ENCODE results near the gene SUFU. TPM values are rescaled to one million over a fixed set of nuclear protein-coding genes. Genes with fewer than 3 reads are reported as not detected.

The SUFU gene
- total RNA-seq, 2 experiments from 2014 or later: 8.5 to 8.8 TPM

DNA sequence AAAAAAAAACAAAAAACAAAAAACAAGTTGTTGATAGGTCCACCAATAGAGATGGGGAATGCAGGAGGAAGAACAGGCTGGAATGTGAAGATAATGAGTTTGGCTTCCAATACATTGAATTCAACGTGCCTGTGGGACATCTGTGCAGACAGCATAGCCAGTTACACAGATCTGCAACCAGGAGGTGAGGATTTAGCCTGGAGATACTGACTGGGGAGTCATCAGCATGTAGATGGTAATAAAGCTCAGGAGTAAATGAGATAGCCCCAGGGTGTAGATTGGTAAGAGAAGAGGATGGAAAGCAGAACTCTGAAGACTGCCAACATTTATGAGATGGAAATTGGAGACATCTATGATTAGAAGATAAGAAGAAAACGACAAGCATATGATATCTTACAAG lies 135.8 kb downstream of the SUFU start:
- H3K4me1 Mint-ChIP-seq (ENCODE audit: low read depth): peaks cover 25% of the 10 kb centered on the region
- intact Hi-C loops (cut with micrococcal nuclease): no loop called here
- POLR2A ChIA-PET: interaction anchor here (1.2 to 1.6 kb wide), 2 partner anchors 10 to 21 kb away, joined by 5 read pairs; no protein-coding TSS in a partner anchor
- ATAC-seq (no peak), DNase-seq (no peak)
- H3K4me3 Mint-ChIP-seq: no peak overlapping the region
- H3K9me3 Mint-ChIP-seq: no peaks in the 10 kb centered on the region
- no peak overlapping the region for H3K27ac Mint-ChIP-seq
- no peaks in the 10 kb centered on the region for H3K36me3 Mint-ChIP-seq (ENCODE audit: low read depth)
- H3K27me3 Mint-ChIP-seq: no peaks in the 10 kb centered on the region
- CTCF ChIA-PET: no interaction called here
- TF ChIP-seq, protein P1, sequence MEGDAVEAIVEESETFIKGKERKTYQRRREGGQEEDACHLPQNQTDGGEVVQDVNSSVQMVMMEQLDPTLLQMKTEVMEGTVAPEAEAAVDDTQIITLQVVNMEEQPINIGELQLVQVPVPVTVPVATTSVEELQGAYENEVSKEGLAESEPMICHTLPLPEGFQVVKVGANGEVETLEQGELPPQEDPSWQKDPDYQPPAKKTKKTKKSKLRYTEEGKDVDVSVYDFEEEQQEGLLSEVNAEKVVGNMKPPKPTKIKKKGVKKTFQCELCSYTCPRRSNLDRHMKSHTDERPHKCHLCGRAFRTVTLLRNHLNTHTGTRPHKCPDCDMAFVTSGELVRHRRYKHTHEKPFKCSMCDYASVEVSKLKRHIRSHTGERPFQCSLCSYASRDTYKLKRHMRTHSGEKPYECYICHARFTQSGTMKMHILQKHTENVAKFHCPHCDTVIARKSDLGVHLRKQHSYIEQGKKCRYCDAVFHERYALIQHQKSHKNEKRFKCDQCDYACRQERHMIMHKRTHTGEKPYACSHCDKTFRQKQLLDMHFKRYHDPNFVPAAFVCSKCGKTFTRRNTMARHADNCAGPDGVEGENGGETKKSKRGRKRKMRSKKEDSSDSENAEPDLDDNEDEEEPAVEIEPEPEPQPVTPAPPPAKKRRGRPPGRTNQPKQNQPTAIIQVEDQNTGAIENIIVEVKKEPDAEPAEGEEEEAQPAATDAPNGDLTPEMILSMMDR (IDR thresholded peaks at IDR 0.05): no peak

DNA sequence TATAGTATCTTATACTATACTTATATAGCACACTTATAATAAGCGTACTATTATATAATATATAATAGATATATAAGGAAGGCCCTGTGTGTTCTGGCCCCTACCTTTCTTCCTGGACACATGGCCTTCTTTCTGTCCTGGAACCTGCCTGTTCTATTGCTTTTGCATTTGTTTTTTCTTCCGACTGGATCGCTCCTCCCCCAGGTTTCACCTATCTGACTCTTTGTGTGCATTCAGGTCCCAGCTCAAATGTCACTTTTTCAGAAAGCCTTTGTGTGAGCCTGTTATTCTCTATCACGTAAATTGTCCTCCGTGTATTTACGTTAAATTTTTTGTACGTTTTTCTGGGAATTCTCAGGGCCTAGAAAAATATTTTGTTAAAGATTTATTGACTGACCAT lies 137.6 kb downstream of the SUFU start:
- POLR2A ChIA-PET: interaction anchor here (0.9 to 4.5 kb wide), 3 partner anchors 9 to 190 kb away, joined by 3 to 35 read pairs (median 4); partner anchors contain the start of gene C10orf95
- TF ChIP-seq, protein P1 (IDR thresholded peaks at IDR 0.05): no peak
- CTCF ChIA-PET: interaction anchor here (1.8 kb wide), 1 partner anchor 73 kb away, joined by 6 read pairs; the partner anchor contains the start of genes ARL3 and SFXN2
- no peaks in the 10 kb centered on the region for H3K9me3 Mint-ChIP-seq
- peak overlapping the region; percentile 91 for H3K27ac Mint-ChIP-seq
- peaks cover 13% of the 10 kb centered on the region for H3K36me3 Mint-ChIP-seq (ENCODE audit: low read depth)
- intact Hi-C loops (cut with micrococcal nuclease): no loop called here
- no peak for DNase-seq
- no peaks in the 10 kb centered on the region for H3K27me3 Mint-ChIP-seq
- no peak for ATAC-seq
- peak overlapping the region; percentile 79 for H3K4me3 Mint-ChIP-seq
- H3K4me1 Mint-ChIP-seq (ENCODE audit: low read depth): peaks cover 14% of the 10 kb centered on the region

DNA sequence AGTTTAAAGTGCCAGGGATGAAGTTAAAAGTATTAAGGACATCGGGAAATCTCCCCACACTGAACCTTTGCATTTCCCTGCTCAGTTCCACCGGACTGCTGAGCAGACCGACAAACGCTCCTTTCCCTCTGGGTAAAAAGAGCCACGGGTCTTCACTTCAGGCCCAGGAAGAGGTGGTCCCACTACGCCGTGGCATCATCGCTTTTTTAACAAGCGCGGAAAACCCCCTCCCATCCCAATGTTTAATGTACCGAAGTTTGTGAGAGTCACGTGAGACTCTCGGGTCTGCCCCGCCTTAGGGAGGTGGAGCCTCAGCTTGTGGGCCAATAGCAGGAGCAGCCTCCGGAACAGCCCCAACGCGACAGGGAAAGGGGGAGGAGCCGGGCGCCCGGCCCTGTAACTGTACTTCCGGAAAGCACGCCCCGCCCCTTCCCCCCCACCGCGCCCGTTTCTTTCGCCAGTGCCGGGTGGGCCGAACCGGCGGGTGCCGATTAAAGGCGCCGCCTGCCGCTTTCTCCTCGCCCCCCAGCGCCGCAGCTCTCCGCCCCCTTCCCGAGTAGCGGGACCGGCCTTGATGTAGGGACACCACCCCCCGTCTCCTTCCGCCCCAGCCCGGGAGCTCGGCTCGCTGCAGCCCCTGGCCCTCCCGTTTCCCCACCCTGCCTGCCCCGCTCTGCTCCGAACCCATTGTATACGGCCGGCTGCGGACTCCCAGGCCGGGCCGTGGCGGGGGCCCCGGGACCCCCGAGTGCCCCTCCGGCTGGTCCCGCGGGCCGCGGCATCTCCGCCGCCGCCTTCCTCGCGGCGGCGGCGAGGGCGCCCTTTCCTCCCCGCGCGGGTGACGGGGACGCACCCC lies 138.3 kb downstream of the SUFU start:
- ChIA-PET CTCF (interaction anchor here (1.8 kb wide), 1 partner anchor 72 kb away, joined by 6 read pairs; the partner anchor contains the start of genes ARL3 and SFXN2), POLR2A (interaction anchor here (0.7 to 4.5 kb wide), 5 partner anchors 10 to 191 kb away, joined by 3 to 35 read pairs (median 4); partner anchors contain the start of gene C10orf95)
- peaks cover 17% of the 10 kb centered on the region for H3K4me1 Mint-ChIP-seq (ENCODE audit: low read depth)
- peak overlapping the region; percentile 85 for H3K4me3 Mint-ChIP-seq
- TF ChIP-seq, protein P1 (IDR thresholded peaks at IDR 0.05): no peak
- intact Hi-C loops (cut with micrococcal nuclease): no loop called here
- no peaks in the 10 kb centered on the region for H3K27me3 Mint-ChIP-seq
- H3K36me3 Mint-ChIP-seq (ENCODE audit: low read depth): peaks cover 18% of the 10 kb centered on the region
- peak overlapping the region; percentile 91 for H3K27ac Mint-ChIP-seq
- peak; percentile 99 for DNase-seq
- no peaks in the 10 kb centered on the region for H3K9me3 Mint-ChIP-seq
- peak; percentile 67 for ATAC-seq

DNA sequence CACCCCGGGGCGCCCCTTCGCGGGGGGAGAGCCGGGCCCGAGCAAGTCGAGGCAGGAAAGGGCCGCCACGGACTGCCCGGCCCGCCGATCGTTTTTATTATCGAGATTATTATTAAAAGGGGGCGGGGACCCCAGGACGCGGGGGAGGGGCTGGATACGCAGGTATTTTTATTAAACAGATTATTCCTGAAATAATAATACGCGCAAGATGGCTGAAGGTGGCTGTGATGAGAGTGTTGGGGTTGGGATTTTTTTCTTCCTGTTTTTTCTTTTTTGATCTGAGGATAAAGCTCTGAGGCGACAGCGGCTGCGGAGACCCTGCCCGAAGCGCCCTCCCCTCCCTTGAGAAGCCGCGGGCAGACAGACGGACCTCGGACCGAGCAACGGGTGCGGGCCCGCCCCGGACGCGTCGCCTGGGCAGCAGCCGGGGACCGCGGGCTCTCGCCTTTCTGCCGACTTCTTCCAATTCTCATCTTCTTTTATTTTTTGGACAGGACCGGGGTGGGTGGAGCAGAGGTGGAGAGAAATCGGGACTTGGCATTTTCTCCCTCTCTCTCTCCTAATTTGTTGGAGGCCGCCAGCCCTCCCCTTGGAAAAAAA lies 139.1 kb downstream of the SUFU start:
- Mint-ChIP-seq H3K4me1 (ENCODE audit: low read depth) (peaks cover 24% of the 10 kb centered on the region), H3K36me3 (ENCODE audit: low read depth) (peaks cover 23% of the 10 kb centered on the region), H3K27me3 (no peaks in the 10 kb centered on the region), H3K27ac (peak overlapping the region; percentile 93), H3K9me3 (no peaks in the 10 kb centered on the region), H3K4me3 (peak overlapping the region; percentile 85)
- TF ChIP-seq, protein P1 (IDR thresholded peaks at IDR 0.05): no peak
- CTCF ChIA-PET: interaction anchor here (1.8 kb wide), 1 partner anchor 72 kb away, joined by 6 read pairs; the partner anchor contains the start of genes ARL3 and SFXN2
- peak; percentile 66 for DNase-seq
- intact Hi-C loops (cut with micrococcal nuclease): no loop called here
- no peak for ATAC-seq
- POLR2A ChIA-PET: interaction anchor here (0.7 to 4.5 kb wide), 4 partner anchors 10 to 191 kb away, joined by 3 to 35 read pairs (median 4); partner anchors contain the start of gene C10orf95

Data from activated CD8-positive, alpha-beta T cell treated with anti-CD3 and anti-CD28 coated beads for 36 hours (primary cell).